Coronary artery (tissue), 2 donors: ENCODE measurements around the gene TXNRD1.
A peak's percentile ranks its signal among the peaks of the same experiment; 100 is the strongest.

Experiments
- DNase-seq: peaks from one replicate; pipeline ENCODE4 v3.0.0-alpha.2; 2017; ENCODE audit warnings: low spot score
- H3K27ac ChIP-seq, 2 donors: fragments of 200-600 bp; sonication (generic); one replicate each; pipeline ENCODE4 v1.5.1; 2016 to 2019
- H3K4me3 ChIP-seq: fragments of 200-600 bp; sonication (generic); 2 replicates; pipeline ENCODE4 v1.5.1; 2016; ENCODE audit warnings: mild to moderate bottlenecking, moderate library complexity
- CTCF ChIP-seq: fragments of 200-600 bp; sonication (generic); IDR thresholded peaks from one replicate; pipeline ENCODE4 v1.5.1; 2019; ENCODE audit warnings: antibody characterized with exemption

Gene TXNRD1

DNA sequence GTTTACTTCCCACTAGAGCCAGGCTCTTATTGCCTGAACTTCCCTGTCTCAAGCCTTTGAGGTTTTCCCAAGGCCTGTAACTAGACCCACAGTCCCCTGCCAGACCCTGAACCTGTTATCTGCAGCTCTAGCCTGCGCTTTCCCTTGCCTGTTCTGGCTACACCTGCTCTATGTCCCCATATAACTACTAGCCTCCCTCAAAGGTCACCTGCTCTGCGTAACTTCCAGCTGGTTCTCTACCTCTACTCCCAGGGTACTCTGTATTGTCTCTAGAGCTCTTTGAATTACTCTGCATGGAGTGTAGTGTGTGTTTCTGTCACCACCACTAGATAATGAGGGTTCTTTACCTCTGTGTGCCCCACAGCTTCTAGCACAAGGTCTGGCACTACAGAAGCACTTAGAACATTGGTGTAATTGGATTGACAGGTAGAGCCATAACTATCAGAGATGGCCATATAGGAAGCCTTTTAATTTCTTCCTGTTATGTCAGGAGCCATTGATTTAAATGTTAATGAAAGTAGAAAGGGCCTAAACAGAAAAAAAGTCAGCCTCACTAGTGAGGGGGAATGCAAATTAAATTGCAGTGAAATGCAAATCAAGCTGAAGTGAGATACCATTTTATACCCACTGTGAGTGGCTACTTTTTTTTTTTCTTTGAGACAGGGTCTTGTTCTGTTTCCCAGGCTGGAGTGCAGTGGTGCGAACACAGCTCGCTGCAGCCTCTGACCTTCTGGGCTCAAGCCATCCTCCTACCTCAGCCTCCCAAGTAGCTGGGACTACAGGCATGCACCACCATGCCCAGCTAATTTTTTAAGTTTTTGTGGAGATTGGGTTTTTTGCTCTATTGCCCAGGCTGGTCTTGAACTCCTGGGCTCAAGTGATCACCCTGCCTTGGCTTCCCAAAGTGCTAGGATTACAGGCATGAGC is 135.7 kb downstream of the TXNRD1 start:
- TF ChIP-seq CTCF = no peak
- Histone ChIP-seq H3K4me3 (no peak overlapping the region), H3K27ac (no peak overlapping the region)
- DNase-seq = no peak

DNA sequence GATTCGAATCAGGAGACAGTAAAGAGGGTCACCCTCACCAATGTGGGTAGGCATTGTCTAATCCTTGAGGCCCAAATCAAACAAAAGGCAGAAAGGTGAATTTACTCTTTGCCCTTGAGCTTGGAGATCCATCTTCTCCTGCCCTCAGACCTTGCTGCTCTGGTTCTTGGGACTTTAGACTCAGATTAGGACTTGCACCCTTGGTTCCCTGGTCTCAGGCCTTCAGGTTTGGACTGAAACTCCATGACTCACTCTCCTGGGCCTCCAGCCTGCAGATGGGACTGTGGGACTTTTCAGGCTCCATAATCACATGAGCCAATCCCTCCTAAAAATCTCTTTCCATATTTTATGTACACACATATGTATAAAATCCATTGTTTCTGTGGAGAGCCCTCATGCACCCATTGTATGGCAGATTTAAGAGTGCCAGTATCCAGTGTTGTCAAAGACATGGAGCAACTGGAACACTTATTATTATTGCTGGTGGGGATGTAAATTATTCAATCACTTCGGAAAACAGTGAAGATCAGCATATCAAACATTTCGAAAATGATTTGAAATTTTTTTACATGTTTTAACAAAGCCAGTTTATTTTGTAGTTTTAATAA is 136.6 kb downstream of the TXNRD1 start:
- DNase-seq = no peak
- Histone ChIP-seq H3K27ac (no peak overlapping the region), H3K4me3 (no peak overlapping the region)
- no peak for TF ChIP-seq CTCF

- H3K27ac ChIP-seq = no peak overlapping the region
- no peak for TF ChIP-seq CTCF
- H3K4me3 ChIP-seq = no peak overlapping the region
- DNase-seq = no peak
These were observed 137.7 kb downstream of the TXNRD1 start for GRCh38 chr12:104353012-104353981.

- no peak for DNase-seq
- no peak for TF ChIP-seq CTCF
- H3K27ac ChIP-seq = no peak overlapping the region
These were observed 138.7 kb downstream of the TXNRD1 start for GRCh38 chr12:104354167-104354867.

GRCh38 chr12:104354868-104355570 is 139.4 kb downstream of the TXNRD1 start:
- Histone ChIP-seq H3K27ac (no peak overlapping the region), H3K4me3 (no peak overlapping the region)
- no peak for DNase-seq
- no peak for TF ChIP-seq CTCF

More at GRCh38 chr12:104354167-104354867, 138.7 kb downstream of the TXNRD1 start:
- H3K4me3 ChIP-seq = no peak overlapping the region

DNA sequence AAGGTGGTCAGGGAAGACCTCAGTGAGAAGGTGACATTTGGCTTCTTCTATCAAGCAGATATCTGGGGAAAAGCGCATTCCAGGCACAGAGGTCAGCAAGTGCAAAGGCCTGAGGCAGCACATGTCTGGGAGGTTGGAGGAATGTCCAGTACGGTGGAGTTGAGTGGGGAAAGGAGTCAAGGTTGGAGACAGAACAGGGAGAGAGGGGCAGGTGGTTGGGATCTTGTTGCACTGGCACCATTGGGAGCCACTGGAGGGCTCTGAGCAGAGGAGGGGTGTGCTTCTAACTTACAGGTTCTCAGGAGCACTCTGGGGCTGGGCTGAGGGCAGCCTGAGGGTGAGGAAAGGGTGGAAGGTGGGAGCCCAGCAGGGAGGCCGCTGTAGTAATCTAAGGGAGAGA is 140.1 kb downstream of the TXNRD1 start:
- no peak for DNase-seq
- H3K27ac ChIP-seq = peak overlapping the region in 1 of 2 donors; percentile 33
- no peak for TF ChIP-seq CTCF
- H3K4me3 ChIP-seq = no peak overlapping the region
